ENCODE results near the gene SEC14L6. TPM values are rescaled to one million over a fixed set of nuclear protein-coding genes. Genes with fewer than 3 reads are reported as not detected.

SEC14L6 gene
- total and polyA plus RNA-seq, 4 experiments from 2014 or later, result not detected

- CTCF ChIA-PET (ENCODE audit: partially characterized antibody), result no interaction called here
- H3K9me3 ChIP-seq (ENCODE audit: control insufficient read depth in 1 of 2, low read length in 2 of 2), result no peaks in the 10 kb centered on the region
Observed at GRCh38 chr22:30519842-30520425, 26.6 kb downstream of the SEC14L6 start.

GRCh38 chr22:30516731-30517130 lies 29.8 kb downstream of the SEC14L6 start:
- ChIA-PET CTCF (ENCODE audit: partially characterized antibody) (no interaction called here), POLR2A (ENCODE audit: partially characterized antibody) (no interaction called here)
- no peak overlapping the region for H3K4me3 Mint-ChIP-seq
- no peaks in the 10 kb centered on the region for H3K9me3 Mint-ChIP-seq
- Histone ChIP-seq H3K27me3 (ENCODE audit: insufficient read depth, low read length) (no peaks in the 10 kb centered on the region), H3K9me3 (ENCODE audit: control insufficient read depth in 1 of 2, low read length in 2 of 2) (no peaks in the 10 kb centered on the region), H3K36me3 (ENCODE audit: insufficient read depth, low read length) (no peaks in the 10 kb centered on the region), H3K4me1 (ENCODE audit: insufficient read depth, low read length) (no peaks in the 10 kb centered on the region), H3K4me3 (ENCODE audit: low read length in 2 of 2) (no peak overlapping the region), H3K27ac (ENCODE audit: low read depth, low read length) (no peak overlapping the region)
- H3K4me1 Mint-ChIP-seq, result no peaks in the 10 kb centered on the region
- no peak for DNase-seq
- no peak overlapping the region for H3K27ac Mint-ChIP-seq
- intact Hi-C loops (cut with micrococcal nuclease), result no loop called here
- H3K27me3 Mint-ChIP-seq, result peaks cover 4 to 5% of the 10 kb centered on the region in 2 donors
- H3K36me3 Mint-ChIP-seq, result no peaks in the 10 kb centered on the region

More at GRCh38 chr22:30519842-30520425, 26.6 kb downstream of the SEC14L6 start:
- no peak for DNase-seq
- Histone ChIP-seq H3K36me3 (ENCODE audit: insufficient read depth, low read length) (no peaks in the 10 kb centered on the region), H3K27ac (ENCODE audit: low read depth, low read length) (no peak overlapping the region), H3K27me3 (ENCODE audit: insufficient read depth, low read length) (no peaks in the 10 kb centered on the region), H3K4me1 (ENCODE audit: insufficient read depth, low read length) (no peaks in the 10 kb centered on the region), H3K4me3 (ENCODE audit: low read length in 2 of 2) (no peak overlapping the region)
- Mint-ChIP-seq H3K9me3 (no peaks in the 10 kb centered on the region), H3K27me3 (peaks cover 5% of the 10 kb centered on the region in 2 donors), H3K4me3 (no peak overlapping the region), H3K27ac (no peak overlapping the region), H3K4me1 (no peaks in the 10 kb centered on the region), H3K36me3 (no peaks in the 10 kb centered on the region)
- intact Hi-C loops (cut with micrococcal nuclease), result no loop called here
- POLR2A ChIA-PET (ENCODE audit: partially characterized antibody), result no interaction called here

- no peak for DNase-seq
- no peak overlapping the region for H3K4me3 Mint-ChIP-seq
- ChIA-PET CTCF (ENCODE audit: partially characterized antibody) (no interaction called here), POLR2A (ENCODE audit: partially characterized antibody) (no interaction called here)
- Histone ChIP-seq H3K4me1 (ENCODE audit: insufficient read depth, low read length) (no peaks in the 10 kb centered on the region), H3K4me3 (ENCODE audit: low read length in 2 of 2) (no peak overlapping the region), H3K9me3 (ENCODE audit: control insufficient read depth in 1 of 2, low read length in 2 of 2) (no peaks in the 10 kb centered on the region), H3K36me3 (ENCODE audit: insufficient read depth, low read length) (no peaks in the 10 kb centered on the region), H3K27ac (ENCODE audit: low read depth, low read length) (no peak overlapping the region), H3K27me3 (ENCODE audit: insufficient read depth, low read length) (no peaks in the 10 kb centered on the region)
- no peak overlapping the region for H3K27ac Mint-ChIP-seq
- H3K9me3 Mint-ChIP-seq, result no peaks in the 10 kb centered on the region
- H3K36me3 Mint-ChIP-seq, result no peaks in the 10 kb centered on the region
- H3K4me1 Mint-ChIP-seq, result no peaks in the 10 kb centered on the region
- H3K27me3 Mint-ChIP-seq, result peaks cover 4 to 5% of the 10 kb centered on the region in 2 donors
- intact Hi-C loops (cut with micrococcal nuclease), result no loop called here
Observed at GRCh38 chr22:30516273-30516672, 30.3 kb downstream of the SEC14L6 start.

- POLR2A ChIA-PET (ENCODE audit: partially characterized antibody), result no interaction called here
- DNase-seq, result no peak
- Histone ChIP-seq H3K4me3 (ENCODE audit: low read length in 2 of 2) (no peak overlapping the region), H3K4me1 (ENCODE audit: insufficient read depth, low read length) (no peaks in the 10 kb centered on the region), H3K27me3 (ENCODE audit: insufficient read depth, low read length) (no peaks in the 10 kb centered on the region), H3K36me3 (ENCODE audit: insufficient read depth, low read length) (no peaks in the 10 kb centered on the region), H3K27ac (ENCODE audit: low read depth, low read length) (no peak overlapping the region), H3K9me3 (ENCODE audit: control insufficient read depth in 1 of 2, low read length in 2 of 2) (no peaks in the 10 kb centered on the region)
- intact Hi-C loops (cut with micrococcal nuclease), result no loop called here
- no peak overlapping the region for H3K27ac Mint-ChIP-seq
- no peaks in the 10 kb centered on the region for H3K36me3 Mint-ChIP-seq
- no peaks in the 10 kb centered on the region for H3K9me3 Mint-ChIP-seq
- no peak overlapping the region for H3K4me3 Mint-ChIP-seq
- CTCF ChIA-PET (ENCODE audit: partially characterized antibody), result no interaction called here
- H3K27me3 Mint-ChIP-seq, result peaks cover 2% of the 10 kb centered on the region in 2 donors
- no peaks in the 10 kb centered on the region for H3K4me1 Mint-ChIP-seq
Observed at GRCh38 chr22:30514252-30514651, 32.3 kb downstream of the SEC14L6 start.

GRCh38 chr22:30513462-30513861 lies 33.1 kb downstream of the SEC14L6 start:
- Histone ChIP-seq H3K4me1 (ENCODE audit: insufficient read depth, low read length) (no peaks in the 10 kb centered on the region), H3K4me3 (ENCODE audit: low read length in 2 of 2) (no peak overlapping the region), H3K9me3 (ENCODE audit: control insufficient read depth in 1 of 2, low read length in 2 of 2) (no peaks in the 10 kb centered on the region), H3K27ac (ENCODE audit: low read depth, low read length) (no peak overlapping the region), H3K36me3 (ENCODE audit: insufficient read depth, low read length) (no peaks in the 10 kb centered on the region), H3K27me3 (ENCODE audit: insufficient read depth, low read length) (no peaks in the 10 kb centered on the region)
- H3K36me3 Mint-ChIP-seq, result no peaks in the 10 kb centered on the region
- ChIA-PET CTCF (ENCODE audit: partially characterized antibody) (no interaction called here), POLR2A (ENCODE audit: partially characterized antibody) (no interaction called here)
- H3K4me3 Mint-ChIP-seq, result no peak overlapping the region
- H3K27me3 Mint-ChIP-seq, result peaks cover 2% of the 10 kb centered on the region in 2 donors
- no peaks in the 10 kb centered on the region for H3K4me1 Mint-ChIP-seq
- no peak for DNase-seq
- H3K27ac Mint-ChIP-seq, result no peak overlapping the region
- intact Hi-C loops (cut with micrococcal nuclease), result no loop called here
- H3K9me3 Mint-ChIP-seq, result no peaks in the 10 kb centered on the region

GRCh38 chr22:30511911-30512310 lies 34.6 kb downstream of the SEC14L6 start:
- H3K9me3 ChIP-seq (ENCODE audit: control insufficient read depth in 1 of 2, low read length in 2 of 2), result no peaks in the 10 kb centered on the region
- H3K36me3 Mint-ChIP-seq, result no peaks in the 10 kb centered on the region
- ChIA-PET POLR2A (ENCODE audit: partially characterized antibody) (no interaction called here), CTCF (ENCODE audit: partially characterized antibody) (no interaction called here)
- no peaks in the 10 kb centered on the region for H3K4me1 ChIP-seq (ENCODE audit: insufficient read depth, low read length)
- no peaks in the 10 kb centered on the region for H3K36me3 ChIP-seq (ENCODE audit: insufficient read depth, low read length)
- H3K27ac ChIP-seq (ENCODE audit: low read depth, low read length), result no peak overlapping the region
- peaks cover 0 to 2% of the 10 kb centered on the region in 2 donors for H3K27me3 Mint-ChIP-seq
- no peak overlapping the region for H3K27ac Mint-ChIP-seq
- no peaks in the 10 kb centered on the region for H3K4me1 Mint-ChIP-seq
- H3K4me3 ChIP-seq (ENCODE audit: low read length in 2 of 2), result no peak overlapping the region
- no peaks in the 10 kb centered on the region for H3K9me3 Mint-ChIP-seq
- H3K4me3 Mint-ChIP-seq, result no peak overlapping the region
- H3K27me3 ChIP-seq (ENCODE audit: insufficient read depth, low read length), result no peaks in the 10 kb centered on the region
- no peak for DNase-seq
- intact Hi-C loops (cut with micrococcal nuclease), result no loop called here

GRCh38 chr22:30511109-30511508 lies 35.4 kb downstream of the SEC14L6 start:
- no peak overlapping the region for H3K27ac Mint-ChIP-seq
- no peaks in the 10 kb centered on the region for H3K36me3 ChIP-seq (ENCODE audit: insufficient read depth, low read length)
- H3K27ac ChIP-seq (ENCODE audit: low read depth, low read length), result no peak overlapping the region
- intact Hi-C loops (cut with micrococcal nuclease), result no loop called here
- no peaks in the 10 kb centered on the region for H3K9me3 Mint-ChIP-seq
- no peak overlapping the region for H3K4me3 Mint-ChIP-seq
- ChIA-PET POLR2A (ENCODE audit: partially characterized antibody) (no interaction called here), CTCF (ENCODE audit: partially characterized antibody) (interaction anchor here (0.7 kb wide), 2 partner anchors 27 to 389 kb away, joined by 4 read pairs; no protein-coding TSS in a partner anchor)
- no peaks in the 10 kb centered on the region for H3K4me1 ChIP-seq (ENCODE audit: insufficient read depth, low read length)
- H3K27me3 Mint-ChIP-seq, result peaks cover 4 to 7% of the 10 kb centered on the region in 2 donors
- H3K9me3 ChIP-seq (ENCODE audit: control insufficient read depth in 1 of 2, low read length in 2 of 2), result no peaks in the 10 kb centered on the region
- no peak overlapping the region for H3K4me3 ChIP-seq (ENCODE audit: low read length in 2 of 2)
- H3K36me3 Mint-ChIP-seq, result no peaks in the 10 kb centered on the region
- no peaks in the 10 kb centered on the region for H3K4me1 Mint-ChIP-seq
- no peaks in the 10 kb centered on the region for H3K27me3 ChIP-seq (ENCODE audit: insufficient read depth, low read length)
- DNase-seq, result no peak

GRCh38 chr22:30508216-30508615 lies 38.3 kb downstream of the SEC14L6 start:
- H3K9me3 ChIP-seq (ENCODE audit: control insufficient read depth in 1 of 2, low read length in 2 of 2), result no peaks in the 10 kb centered on the region
- ChIA-PET CTCF (ENCODE audit: partially characterized antibody) (no interaction called here), POLR2A (ENCODE audit: partially characterized antibody) (no interaction called here)
- H3K27ac ChIP-seq (ENCODE audit: low read depth, low read length), result no peak overlapping the region
- no peaks in the 10 kb centered on the region for H3K4me1 ChIP-seq (ENCODE audit: insufficient read depth, low read length)
- peaks cover 0 to 1% (median 0%) of the 10 kb centered on the region in 4 donors for H3K4me1 Mint-ChIP-seq
- no peak overlapping the region for H3K4me3 ChIP-seq (ENCODE audit: low read length in 2 of 2)
- H3K27me3 ChIP-seq (ENCODE audit: insufficient read depth, low read length), result peaks cover 5% of the 10 kb centered on the region
- H3K36me3 ChIP-seq (ENCODE audit: insufficient read depth, low read length), result no peaks in the 10 kb centered on the region
- no peaks in the 10 kb centered on the region for H3K9me3 Mint-ChIP-seq
- intact Hi-C loops (cut with micrococcal nuclease), result no loop called here
- H3K36me3 Mint-ChIP-seq, result no peaks in the 10 kb centered on the region
- H3K4me3 Mint-ChIP-seq, result no peak overlapping the region
- H3K27me3 Mint-ChIP-seq, result peaks cover 17 to 18% of the 10 kb centered on the region in 2 donors
- no peak for DNase-seq
- H3K27ac Mint-ChIP-seq, result no peak overlapping the region
